HT-29 (cell line): ENCODE measurements around the gene UNC5B. TPM values are rescaled to one million over a fixed set of nuclear protein-coding genes. Genes with fewer than 3 reads are reported as not detected.
A peak's percentile ranks its signal among the peaks of the same experiment; 100 is the strongest.
"Not testable (repeated sequence)": the region's sequence is repeated elsewhere in the genome, so short reads cannot be mapped to it uniquely, and the experiment has no call there.

Source experiments
- DNase-seq: peaks from one replicate; pipeline ENCODE4 v3.0.0-alpha.2; 2015; ENCODE audit warnings: low spot score
- total RNA-seq: library from RNA; depleted of rRNA; stranded (reverse); fragments of >200 nt; shearing (Covaris generic); gene quantifications from 2 replicates; pipeline ENCODE4 v1.2.3, GENCODE V29; 2014

Gene UNC5B
- total RNA-seq, 1 experiment from 2014 or later = 0.51 TPM

- DNase-seq = no peak
These were observed 3.0 kb upstream of the UNC5B start for GRCh38 chr10:71209352-71209715.

GRCh38 chr10:71209731-71210541 is 2.4 kb upstream of the UNC5B start:
- no peak for DNase-seq

GRCh38 chr10:71210542-71210871 is 1.9 kb upstream of the UNC5B start:
- no peak for DNase-seq

- no peak for DNase-seq
These were observed 1.3 kb upstream of the UNC5B start for GRCh38 chr10:71211053-71211452.

- DNase-seq = no peak
These were observed 524 bp upstream of the UNC5B start for GRCh38 chr10:71211775-71212317.

- peak; percentile 49 for DNase-seq
These were observed 804 bp downstream of the UNC5B start for GRCh38 chr10:71213127-71213621.

- DNase-seq = no peak
These were observed 1.5 kb downstream of the UNC5B start for GRCh38 chr10:71213761-71214440.

- DNase-seq = no peak
These were observed 2.5 kb downstream of the UNC5B start for GRCh38 chr10:71214641-71215559.

- DNase-seq = no peak
These were observed 4.0 kb downstream of the UNC5B start for GRCh38 chr10:71216363-71216695.

- no peak for DNase-seq
These were observed 4.4 kb downstream of the UNC5B start for GRCh38 chr10:71216751-71217265.

GRCh38 chr10:71217266-71218045 is 5.1 kb downstream of the UNC5B start:
- DNase-seq = no peak

GRCh38 chr10:71218046-71218650 is 5.8 kb downstream of the UNC5B start:
- peak; percentile 16 for DNase-seq

GRCh38 chr10:71218651-71219050 is 6.3 kb downstream of the UNC5B start:
- DNase-seq = no peak

- DNase-seq = not testable (repeated sequence)
These were observed 7.0 kb downstream of the UNC5B start for GRCh38 chr10:71219236-71219917.

GRCh38 chr10:71219918-71220688 is 7.7 kb downstream of the UNC5B start:
- DNase-seq = no peak

GRCh38 chr10:71220689-71221540 is 8.5 kb downstream of the UNC5B start:
- no peak for DNase-seq

GRCh38 chr10:71221586-71222202 is 9.3 kb downstream of the UNC5B start:
- DNase-seq = no peak
